SIG-M5 (cell line): ENCODE measurements around the gene TCIRG1.

Experiments
- DNase-seq: peaks from one replicate; lab custom pipeline; 2025; lab: John Stamatoyannopoulos, UW

Gene TCIRG1

DNA sequence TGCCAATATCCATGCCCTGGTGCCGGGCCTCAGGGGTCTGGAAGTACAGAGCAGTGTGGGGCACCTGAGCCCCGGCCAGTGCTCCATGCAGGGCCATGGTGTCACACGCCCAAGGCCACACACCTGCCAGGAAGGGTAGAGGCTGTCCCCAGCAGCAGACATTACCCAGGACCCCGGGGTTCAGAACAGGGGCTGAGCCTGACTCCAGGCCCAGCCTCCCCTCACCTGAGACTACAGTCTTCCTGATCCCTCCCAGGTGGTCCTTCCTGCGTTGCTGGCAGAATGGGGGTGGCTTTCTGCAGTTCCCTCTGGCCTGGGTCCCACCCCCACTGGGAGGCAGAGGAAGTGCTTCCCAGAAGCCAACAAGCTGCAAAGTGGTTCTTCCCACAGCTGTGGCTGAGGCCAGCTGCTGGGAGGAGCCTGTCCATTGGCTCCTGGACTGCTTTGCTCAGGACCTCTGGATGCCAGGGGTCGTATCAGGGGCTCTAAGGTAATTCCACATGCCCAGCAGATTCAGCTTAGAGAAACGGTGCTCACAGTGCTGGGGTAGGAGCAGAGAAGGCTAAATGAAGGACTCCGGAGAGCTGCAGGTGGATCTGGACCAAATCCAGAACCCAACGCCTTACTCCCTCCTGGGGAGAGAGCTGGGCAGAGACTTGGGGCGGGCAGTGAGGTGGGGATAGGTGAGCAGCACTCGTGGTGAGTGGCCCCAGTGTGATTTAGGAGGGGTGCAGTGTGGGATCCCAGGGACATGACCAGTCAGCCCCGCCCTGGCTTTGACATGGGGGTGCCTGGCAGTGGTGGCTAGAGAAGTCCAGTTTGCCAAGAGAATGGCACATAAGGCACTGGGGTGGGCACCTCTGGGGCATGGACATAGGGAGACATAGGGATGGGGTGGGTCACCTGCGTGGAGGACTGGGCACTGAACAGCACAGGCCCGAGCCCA, 12.6 kb downstream of the TCIRG1 start:
- no peak for DNase-seq

DNA sequence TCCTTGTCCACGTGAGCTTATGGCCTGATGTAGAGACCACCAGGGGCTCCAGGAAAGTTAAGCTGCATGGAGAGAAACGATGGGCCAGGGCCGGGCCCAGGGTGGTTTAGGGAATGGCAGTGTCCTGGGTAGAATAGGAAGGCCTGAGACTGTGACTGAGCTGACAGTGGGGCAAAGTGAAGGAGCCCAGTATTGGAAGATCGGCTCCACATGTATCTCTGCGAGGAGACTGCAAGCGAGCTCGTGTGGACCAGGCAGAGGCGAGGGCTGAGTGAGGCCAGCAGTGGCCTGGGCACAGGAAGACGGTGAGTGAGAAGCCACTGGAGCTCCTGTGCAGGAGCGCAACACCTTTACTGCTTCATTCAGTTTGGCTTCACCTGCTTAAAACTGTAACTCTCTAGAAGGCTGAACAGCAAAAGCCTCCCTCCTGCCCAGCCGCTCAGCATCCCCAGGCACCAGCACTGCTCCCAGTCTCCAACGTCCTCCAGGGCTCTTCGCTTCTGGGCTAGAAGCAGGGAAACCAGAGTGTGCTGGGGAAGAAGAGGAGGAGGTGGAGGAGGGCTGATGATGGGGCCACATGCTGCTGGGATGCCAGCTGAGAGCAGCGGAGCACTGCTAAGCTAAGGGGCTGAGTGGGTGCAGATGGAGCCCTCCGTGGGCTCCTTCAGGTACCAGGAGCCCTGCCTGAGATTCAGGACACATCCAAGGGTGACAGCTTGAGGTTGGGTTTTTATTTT, 13.5 kb downstream of the TCIRG1 start:
- no peak for DNase-seq

DNA sequence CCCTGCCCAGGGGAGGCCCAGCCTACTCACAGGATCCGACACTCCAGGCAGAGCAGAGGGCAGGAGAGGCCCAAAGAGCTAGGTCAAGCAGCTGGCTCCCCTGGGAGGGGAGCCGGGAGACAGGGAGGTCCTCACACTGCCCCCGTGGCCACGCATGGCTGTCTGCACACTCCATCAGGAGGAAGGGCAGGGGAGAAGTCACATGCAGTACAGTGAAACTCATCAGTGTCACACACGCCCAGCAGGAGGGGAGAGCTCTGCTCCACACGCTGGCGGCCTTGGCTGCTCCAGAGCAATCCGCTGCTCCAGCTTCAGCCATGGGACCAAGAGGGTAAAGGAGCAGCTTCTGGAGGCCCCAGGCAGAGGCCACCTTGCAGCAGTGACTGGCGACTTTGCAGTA, 14.3 kb downstream of the TCIRG1 start:
- no peak for DNase-seq

DNA sequence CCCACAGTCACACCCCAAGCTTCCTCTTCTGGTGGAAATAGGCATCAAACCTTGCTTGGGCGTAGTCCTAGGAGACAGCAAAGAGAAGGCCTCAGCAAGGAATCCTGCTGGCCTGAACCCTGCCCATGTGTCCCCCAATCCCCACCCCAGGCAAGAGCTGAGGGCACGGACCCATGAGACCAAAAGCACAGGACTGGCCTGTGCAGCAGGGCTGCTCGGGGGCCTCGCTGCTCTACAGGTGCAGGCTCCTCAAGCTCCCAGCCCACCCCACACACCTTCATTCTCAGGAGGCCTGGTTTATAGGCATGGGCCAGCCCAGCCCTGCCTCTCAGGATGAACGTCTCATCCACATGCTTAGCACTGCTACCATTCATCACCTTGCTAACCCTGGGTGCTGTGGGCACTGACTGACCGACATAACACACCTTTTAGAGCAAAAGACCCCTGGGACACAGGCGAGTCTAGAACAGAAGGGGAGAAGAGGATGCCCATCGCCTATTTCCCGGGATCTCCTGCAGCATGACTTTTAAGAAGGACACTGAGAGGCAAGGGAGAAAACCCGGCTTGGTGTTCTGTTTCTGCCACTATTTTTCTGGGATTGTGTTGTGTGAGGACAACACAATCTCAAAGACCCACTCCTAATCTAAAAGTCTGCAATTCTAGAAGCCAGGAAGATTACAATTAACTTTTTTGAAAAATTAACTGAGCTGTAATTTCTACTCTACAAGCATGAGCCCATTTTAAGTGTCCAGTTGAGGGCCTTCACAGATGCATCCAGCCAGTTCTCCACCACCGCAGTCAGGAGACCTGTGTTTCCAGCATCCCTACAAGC, 15.4 kb downstream of the TCIRG1 start:
- DNase-seq = no peak

DNA sequence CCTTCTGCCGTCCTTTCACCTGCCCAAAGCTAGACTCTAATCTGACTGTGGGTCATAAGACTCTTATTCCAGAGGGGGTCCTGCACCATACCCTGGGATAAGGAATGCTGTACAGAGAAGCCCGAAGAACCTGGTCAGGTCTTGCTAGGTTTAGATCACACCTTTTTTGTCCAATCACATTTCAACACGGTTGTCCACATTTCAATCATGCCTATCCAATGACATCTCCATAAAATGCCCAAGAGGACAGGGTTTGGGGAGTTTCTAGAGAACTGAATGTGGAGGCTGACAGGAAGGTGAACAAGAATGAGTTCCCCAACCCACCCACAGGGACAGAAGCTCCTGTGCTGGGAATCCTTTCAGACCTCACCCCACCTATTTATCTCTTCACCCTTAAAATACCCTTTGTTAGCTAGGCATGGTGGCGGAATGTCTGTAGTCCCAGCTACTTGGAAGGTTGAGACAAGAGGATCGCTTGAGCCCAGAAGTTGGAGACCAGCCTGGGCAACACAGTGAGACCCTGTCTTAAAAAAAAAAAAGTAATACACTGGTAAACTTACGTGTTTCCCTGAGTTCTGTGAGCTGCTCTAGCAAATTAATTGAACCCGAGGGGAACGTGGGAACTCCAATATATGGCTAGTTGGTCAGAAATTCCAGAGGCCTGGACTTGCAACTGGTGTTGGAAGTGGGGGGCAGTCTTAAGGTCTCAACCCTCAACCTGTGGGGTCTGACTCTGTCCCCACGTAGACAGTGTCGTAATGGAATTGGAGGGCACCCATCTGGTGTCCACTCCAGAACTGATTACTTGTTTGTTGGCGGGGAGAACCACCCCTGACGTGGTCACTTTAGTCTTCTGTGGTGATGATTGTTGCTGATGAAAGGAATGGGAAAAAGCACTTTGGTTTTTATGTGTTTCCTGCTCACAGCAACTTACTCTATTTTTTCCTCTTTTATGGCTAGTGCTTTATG, 17.8 kb downstream of the TCIRG1 start:
- no peak for DNase-seq

DNA sequence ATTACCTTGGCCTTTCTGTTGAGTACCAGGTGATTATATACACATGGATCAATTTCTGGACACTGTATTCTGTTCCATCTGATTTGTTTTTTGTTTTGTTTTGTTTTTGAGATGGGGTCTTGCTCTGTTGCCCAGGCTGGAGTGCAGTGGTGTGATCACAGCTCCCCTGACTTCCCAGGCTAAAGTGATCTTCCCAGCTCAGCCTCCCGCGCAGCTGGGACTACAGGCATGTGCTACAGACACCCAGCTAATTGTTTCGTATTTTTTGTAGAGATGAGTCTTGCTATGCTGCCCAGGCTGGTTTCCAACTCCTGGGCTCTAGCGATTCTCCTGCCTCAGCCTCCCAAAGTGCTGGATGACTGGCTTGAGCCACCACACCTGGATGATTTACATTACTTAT, 19.0 kb downstream of the TCIRG1 start:
- no peak for DNase-seq

DNA sequence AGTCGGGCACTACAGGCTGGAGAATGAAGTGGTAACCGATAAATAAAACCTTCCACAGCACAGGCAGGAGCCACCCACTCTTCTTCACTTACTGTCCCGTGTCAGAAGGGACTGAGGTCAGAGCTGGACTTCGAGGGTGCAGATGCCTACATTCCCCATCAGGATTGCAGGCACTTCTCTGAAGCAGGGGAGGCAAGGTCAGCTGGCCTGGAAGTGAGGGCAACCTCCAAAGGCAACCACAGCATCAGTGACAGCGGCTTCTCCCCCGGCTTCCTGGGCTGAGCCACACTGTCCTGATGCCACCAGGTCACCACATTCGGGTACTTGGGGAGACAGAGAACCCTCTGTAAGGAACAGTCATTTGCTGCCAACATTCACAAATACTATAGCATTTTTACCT, 22.7 kb downstream of the TCIRG1 start:
- DNase-seq = no peak

DNA sequence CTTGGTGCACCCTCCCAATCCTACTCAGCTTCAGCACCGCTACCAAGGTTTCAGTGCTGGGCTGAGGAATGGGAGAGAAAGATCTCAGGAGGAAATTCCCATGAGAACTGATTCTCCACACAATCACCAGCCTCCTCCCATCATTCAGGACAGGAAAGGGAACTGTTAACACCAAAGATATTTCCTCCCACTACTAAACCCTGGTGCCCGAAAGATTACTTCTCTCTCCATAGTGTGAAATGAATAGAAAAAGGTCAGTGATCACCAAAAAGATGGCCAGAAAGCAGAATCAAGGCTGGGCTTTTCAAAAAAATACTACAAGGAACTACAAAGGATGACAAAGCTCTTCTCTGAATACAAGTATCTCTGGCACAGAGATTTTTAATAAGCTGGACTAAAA, 26.1 kb downstream of the TCIRG1 start:
- no peak for DNase-seq

DNA sequence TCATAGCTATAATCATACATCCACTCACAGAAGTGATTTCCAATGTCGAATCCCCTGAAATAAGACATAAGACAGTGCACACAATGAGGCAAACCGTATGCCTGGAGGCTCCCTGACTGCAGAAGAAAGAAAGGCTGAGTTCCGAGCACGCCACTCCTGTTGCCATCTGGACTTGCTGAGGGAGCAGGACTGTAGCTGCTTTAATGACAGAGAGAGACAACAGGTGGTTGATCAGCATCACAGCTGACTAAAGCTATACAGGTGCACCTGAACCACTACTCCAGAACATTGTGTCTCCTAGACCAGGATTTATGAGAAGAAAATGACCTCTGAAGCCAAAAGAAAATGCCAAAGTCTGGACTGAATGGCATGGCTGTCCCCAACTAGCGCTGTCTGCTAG, 27.0 kb downstream of the TCIRG1 start:
- DNase-seq = no peak

DNA sequence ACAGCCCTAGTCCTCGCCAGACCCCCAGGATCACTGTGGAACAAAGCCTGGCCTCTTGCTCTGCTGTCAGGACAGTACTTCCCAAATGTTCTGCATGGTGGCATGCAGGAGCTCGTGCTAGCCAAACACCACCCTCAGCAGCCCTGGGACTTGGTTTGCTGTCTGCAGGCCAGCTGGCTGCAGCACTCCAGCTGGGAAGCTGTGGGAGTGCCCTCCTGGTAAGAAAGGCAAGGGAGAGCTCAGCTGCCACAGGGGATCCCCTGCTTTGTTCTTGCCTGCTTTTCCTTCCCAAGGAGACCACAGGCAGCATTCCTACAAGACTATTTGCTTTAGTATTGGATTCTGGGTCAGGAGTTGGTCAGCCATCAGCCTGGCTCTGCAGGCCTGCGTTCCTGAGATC, 27.9 kb downstream of the TCIRG1 start:
- no peak for DNase-seq

DNA sequence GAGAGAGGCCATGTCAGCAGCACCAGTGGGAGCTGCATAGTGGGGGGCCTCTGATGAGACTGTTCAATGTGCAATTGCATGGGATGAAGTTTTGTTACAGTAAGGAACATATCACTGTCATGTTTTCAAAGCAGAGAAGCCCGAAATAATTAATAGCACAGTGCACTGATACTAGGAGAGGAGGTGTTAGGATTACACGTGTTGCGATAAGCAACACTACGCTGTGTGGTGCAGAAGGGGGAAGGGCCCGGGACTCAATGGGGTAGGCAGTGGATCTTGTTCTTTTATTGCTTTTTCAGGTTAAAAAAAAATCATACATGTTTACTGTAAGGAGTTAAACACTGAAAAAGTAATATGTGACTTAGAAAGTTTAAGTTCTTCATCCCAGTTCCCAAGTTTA, 29.2 kb downstream of the TCIRG1 start:
- DNase-seq = no peak

DNA sequence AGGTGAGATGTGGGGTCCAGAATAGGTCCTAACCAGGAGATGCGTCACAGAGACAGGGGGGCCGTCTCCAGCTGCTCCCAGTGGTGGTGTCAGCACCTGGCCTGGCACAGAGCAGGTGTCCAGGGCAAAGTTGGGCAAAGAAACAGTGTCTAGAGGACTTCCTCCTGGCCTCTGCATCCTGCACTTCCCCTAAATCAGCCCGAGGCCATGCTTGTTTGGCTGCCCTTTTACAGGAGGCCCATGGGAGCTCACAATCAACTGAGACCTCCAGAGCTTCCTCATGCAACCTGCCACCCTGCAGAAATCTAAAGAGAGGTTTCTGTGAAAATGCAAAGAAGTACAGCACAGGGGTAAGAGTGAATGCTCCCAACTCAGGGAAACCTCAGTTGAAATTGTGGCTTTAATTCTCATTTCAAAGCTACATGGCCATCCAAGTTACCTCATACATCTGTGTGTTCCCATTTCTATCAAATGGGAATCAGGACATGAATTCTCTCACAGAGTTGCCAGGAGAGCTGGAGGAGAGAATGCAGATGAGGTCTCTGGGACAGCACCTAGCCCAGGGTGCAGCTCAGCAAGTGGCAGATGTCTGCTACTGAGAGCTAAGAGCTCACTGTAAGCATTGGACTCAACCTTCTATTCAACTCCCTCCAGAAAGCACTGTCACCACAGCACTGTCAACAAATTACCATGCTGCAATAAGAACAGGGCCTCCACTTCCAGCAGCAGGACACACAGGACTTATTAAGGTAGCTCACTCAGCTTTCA, 32.6 kb downstream of the TCIRG1 start:
- no peak for DNase-seq

DNA sequence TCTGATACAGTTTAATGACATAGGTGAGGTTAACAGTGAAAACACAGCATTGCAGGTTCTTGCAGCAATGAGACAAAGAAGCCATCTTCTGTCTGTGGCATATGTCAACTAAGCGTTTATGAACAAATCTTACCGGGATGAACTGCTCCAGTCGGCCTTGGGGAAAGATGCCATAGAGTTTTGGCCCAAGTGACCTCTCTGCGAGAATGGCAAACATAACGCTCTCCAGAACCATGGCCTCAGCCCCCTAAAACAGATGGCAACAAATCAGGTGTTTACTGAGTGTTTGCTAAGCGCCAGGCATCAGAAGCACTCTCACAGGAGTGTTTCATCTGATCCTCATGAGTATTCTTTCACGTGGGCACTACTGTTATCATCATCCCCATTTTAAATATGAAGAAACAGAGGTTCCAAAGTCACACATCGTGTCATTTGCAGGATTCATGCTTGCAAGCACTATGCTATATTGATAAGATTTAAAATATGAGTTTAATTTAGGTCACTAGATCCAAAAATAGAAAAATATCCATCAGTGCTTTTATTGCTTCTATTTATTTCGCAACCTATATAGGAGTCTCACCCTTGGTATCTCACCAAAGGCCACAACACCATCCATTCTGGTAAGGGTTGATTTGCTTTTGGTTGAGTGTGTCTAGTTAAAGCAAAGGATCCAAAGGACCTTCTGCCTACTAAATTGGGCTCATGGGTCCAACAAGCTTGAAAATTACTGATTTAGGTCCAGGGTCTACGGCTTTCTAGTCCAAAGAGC, 35.9 kb downstream of the TCIRG1 start:
- no peak for DNase-seq

DNA sequence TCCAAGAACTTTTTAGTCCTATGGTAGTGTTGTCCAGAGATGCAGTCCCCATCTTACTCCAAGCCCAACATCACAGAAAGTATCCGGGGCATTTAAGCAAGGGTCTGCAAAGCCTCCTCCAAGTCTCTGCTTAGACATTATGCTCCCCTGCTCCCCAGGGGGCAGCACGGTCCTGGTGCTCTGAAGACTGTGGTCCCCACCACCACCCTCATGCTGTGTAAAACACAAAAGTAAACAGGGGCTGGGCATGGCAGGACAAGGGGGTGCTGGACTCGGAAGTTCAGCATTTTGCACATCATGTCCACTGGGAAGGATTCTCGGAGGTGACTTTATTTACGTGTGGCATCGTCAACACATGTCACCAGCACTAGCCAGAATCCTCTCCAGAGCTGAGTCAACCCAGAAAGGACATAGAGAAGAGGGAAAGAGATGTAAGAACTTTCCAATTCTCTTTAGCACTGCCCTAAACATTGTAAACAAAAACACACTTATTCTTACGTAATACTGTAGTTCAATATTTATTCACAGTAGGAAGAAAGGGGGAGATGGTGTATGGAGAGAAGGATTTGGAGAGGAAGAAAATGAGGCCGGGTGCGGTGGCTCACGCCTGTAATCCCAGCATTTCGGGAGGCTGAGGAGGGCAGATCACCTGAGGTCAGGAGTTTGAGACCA, 37.7 kb downstream of the TCIRG1 start:
- no peak for DNase-seq

DNA sequence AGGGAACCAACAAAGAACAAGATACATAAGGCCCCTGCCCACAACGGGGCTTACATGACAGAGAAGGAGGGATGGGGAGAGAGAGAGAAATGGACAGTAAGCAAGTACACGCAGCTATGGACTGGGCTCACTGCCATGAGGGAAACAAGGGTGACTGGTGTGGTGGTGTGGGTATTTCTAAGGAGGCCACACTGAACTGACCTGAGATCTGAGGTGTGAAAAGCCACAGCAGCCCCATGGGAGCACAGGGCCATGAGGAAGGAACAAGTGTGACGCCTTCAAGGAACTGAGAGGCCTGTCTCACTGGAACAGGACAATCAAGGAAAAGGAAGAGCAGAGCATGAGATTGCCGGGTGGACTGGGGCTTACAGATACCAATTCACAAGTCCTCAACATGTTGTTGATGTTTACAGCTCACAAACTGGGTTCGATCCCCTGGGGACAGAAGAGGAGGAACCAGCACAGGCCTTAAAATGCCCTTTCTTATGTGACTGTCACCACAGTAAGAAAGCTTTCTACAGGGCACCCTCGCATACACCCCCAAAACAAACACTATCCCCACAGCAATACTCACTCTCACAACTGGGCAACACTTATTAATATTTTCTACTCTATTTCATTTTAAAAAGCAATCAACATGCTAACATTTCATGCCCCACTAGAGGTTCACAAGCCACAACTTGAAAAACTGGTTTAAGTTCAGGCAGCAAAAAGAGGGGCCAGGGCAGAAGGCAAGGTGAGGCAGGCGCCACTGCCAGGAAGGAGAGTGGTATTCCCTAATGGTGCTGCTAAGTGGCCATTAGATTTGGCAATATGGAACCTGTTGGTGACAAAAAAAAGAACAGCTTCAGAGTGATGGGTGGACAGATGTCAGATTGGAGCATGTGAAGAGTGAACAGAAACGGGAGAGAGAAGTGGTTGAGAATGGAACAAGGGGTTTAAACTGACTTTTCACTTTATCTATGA, 39.1 kb downstream of the TCIRG1 start:
- DNase-seq = no peak

DNA sequence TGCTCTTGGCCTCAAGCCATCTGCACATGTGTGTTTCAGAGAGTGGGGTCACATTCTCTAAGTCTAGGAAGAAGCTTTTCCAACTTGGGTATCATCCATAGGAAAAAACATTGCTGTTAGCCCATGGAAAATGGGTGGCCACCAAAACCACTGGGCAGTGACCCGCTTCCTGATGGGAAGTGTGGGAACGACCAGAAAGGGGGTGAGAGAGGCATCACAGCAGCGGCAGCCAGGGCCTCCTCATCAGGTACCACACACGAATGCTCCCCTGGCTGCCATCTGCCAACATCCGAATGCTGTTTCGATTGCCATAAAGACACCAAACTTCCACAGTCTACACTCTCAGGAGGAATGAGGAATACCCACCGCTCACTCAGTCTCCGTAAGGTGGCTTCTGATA, 42.0 kb downstream of the TCIRG1 start:
- no peak for DNase-seq

DNA sequence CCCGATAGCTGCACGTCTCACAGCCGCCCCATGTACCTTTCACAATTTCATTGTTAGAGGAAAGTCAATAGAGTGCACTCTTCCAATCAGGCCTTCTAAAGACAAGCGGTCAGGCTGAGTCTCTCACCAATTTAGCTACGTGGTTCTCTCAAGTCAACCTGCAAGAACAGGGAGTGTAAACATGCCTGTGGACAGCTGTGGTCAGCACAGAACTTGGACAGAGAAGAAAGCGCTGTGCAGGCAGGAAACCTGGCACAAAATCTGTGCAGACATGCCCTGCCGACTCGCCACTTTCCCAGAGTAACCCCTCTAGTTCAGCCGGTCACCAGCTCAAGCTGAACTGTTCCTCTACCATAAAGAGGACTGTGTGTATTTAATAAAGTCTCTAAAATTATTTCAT, 42.9 kb downstream of the TCIRG1 start:
- no peak for DNase-seq

DNA sequence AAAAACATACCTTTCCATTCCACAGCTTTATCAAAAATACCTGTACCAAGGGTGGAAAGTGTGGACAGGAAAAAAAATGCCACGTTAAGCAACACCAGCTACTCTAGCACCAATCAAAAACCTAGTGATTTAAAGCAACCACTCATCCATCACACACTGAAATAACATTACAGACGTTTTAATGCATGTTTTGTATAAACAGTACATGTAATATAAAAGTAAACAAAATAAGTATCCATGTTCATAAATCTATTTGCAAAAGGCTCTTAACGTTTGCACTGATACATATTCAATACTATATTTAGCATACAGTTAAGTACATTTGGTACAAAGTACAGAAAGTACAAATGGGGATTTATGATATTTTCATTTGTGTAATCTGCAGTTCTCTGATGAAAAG, 43.7 kb downstream of the TCIRG1 start:
- no peak for DNase-seq
